Ishikawa (cell line): ENCODE data around the gene OPCML.

ENCODE experiments used
- EP300 ChIP-seq: IDR thresholded peaks from 2 replicates; pipeline ENCODE4 v1.6.1; 2012; ENCODE audit warnings: borderline replicate concordance
- FOXM1 ChIP-seq: IDR thresholded peaks from 2 replicates; pipeline ENCODE4 v1.6.1; 2012; ENCODE audit warnings: low read depth, borderline replicate concordance
- NFIC ChIP-seq: IDR thresholded peaks from 2 replicates; pipeline ENCODE4 v1.6.1; 2012
- TAF1 ChIP-seq: IDR thresholded peaks from 2 replicates; pipeline ENCODE4 v1.6.1; 2012; ENCODE audit warnings: low read depth, mild to moderate bottlenecking
- TEAD4 ChIP-seq: IDR thresholded peaks from 2 replicates; pipeline ENCODE4 v1.6.1; 2012
- YY1 ChIP-seq: IDR thresholded peaks from 2 replicates; pipeline ENCODE4 v1.6.1; 2012; ENCODE audit warnings: low read depth
- TF ChIP-seq, protein P1 (sequence below): IDR thresholded peaks from 2 replicates; pipeline ENCODE4 v1.6.1; 2012; ENCODE audit warnings: low read depth, mild to moderate bottlenecking

DNA sequence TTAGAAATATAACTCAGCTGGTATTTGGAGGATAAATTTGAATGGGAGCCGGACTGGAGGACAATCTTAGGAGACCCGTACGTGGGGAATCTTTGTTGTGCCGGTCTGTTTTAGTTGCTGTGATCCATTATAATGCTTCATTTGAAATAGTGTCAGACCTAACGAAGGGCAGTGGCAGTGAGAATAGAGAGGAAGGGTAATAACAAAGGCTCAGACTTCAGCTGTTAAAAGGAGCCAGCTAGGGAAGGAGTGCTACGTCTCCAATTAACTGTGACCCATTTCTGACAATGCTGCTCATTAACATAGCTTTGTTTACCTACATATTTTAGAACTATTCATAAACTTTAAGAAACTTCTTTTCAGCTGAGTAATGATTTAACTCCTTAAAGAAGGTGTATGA lies 246.9 kb downstream of the OPCML start:
- no peak for TF ChIP-seq EP300
- TF ChIP-seq, protein P1, sequence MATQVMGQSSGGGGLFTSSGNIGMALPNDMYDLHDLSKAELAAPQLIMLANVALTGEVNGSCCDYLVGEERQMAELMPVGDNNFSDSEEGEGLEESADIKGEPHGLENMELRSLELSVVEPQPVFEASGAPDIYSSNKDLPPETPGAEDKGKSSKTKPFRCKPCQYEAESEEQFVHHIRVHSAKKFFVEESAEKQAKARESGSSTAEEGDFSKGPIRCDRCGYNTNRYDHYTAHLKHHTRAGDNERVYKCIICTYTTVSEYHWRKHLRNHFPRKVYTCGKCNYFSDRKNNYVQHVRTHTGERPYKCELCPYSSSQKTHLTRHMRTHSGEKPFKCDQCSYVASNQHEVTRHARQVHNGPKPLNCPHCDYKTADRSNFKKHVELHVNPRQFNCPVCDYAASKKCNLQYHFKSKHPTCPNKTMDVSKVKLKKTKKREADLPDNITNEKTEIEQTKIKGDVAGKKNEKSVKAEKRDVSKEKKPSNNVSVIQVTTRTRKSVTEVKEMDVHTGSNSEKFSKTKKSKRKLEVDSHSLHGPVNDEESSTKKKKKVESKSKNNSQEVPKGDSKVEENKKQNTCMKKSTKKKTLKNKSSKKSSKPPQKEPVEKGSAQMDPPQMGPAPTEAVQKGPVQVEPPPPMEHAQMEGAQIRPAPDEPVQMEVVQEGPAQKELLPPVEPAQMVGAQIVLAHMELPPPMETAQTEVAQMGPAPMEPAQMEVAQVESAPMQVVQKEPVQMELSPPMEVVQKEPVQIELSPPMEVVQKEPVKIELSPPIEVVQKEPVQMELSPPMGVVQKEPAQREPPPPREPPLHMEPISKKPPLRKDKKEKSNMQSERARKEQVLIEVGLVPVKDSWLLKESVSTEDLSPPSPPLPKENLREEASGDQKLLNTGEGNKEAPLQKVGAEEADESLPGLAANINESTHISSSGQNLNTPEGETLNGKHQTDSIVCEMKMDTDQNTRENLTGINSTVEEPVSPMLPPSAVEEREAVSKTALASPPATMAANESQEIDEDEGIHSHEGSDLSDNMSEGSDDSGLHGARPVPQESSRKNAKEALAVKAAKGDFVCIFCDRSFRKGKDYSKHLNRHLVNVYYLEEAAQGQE, result no peak
- TF ChIP-seq TEAD4, result no peak
- no peak for TF ChIP-seq NFIC
- TF ChIP-seq YY1, result no peak
- TF ChIP-seq FOXM1, result no peak
- no peak for TF ChIP-seq TAF1
